ENCODE results near the gene HSD17B8. TPM values are rescaled to one million over a fixed set of nuclear protein-coding genes. Genes with fewer than 3 reads are reported as not detected.
A peak's percentile ranks its signal among the peaks of the same experiment; 100 is the strongest.

The HSD17B8 gene
- total and polyA plus RNA-seq, 8 donors, result 8.0 to 29.9 (median 21.5) TPM; not detected in 1

DNA sequence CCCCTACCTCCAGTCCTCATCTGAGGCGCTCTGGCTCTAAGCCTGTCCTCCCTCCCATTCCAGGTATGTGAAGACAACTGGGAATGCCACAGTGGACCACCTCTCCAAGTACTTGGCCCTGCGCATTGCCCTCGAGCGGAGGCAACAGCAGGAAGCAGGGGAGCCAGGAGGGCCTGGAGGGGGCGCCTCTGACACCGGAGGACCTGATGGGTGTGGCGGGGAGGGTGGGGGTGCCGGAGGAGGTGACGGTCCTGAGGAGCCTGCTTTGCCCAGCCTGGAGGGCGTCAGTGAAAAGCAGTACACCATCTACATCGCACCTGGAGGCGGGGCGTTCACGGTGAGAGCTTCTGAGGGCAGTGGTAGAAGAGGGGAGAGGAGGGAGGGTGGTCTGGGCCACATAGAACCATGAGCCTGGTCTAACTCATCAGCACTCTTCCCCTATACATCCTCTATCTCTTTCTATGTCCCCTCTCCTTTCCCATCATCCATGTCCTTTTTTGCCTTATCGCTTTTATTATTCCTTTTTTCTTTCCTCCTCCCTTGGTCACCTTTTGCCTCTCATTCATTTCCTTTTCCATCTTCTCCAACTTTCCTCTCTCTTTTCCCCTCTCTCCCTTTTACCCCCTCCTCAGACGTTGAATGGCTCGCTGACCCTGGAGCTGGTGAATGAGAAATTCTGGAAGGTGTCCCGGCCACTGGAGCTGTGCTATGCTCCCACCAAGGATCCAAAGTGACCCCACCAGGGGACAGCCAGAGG lies 7.4 kb downstream of the HSD17B8 start:
- Histone ChIP-seq H3K4me1 (peaks cover 24 to 52% (median 38%) of the 10 kb centered on the region in 4 donors), H3K9me3 (no peaks in the 10 kb centered on the region), H3K27me3 (peaks cover 0 to 13% (median 10%) of the 10 kb centered on the region in 3 donors), H3K4me3 (no peak overlapping the region), H3K36me3 (peaks cover 0 to 32% (median 28%) of the 10 kb centered on the region in 4 donors), H3K27ac (no peak overlapping the region)
- TF ChIP-seq POLR2AphosphoS5 (IDR thresholded peaks at IDR 0.05) (no peak), EP300 (IDR thresholded peaks at IDR 0.05) (no peak), POLR2A (IDR thresholded peaks at IDR 0.05) (no peak)
- TF ChIP-seq, protein P1, sequence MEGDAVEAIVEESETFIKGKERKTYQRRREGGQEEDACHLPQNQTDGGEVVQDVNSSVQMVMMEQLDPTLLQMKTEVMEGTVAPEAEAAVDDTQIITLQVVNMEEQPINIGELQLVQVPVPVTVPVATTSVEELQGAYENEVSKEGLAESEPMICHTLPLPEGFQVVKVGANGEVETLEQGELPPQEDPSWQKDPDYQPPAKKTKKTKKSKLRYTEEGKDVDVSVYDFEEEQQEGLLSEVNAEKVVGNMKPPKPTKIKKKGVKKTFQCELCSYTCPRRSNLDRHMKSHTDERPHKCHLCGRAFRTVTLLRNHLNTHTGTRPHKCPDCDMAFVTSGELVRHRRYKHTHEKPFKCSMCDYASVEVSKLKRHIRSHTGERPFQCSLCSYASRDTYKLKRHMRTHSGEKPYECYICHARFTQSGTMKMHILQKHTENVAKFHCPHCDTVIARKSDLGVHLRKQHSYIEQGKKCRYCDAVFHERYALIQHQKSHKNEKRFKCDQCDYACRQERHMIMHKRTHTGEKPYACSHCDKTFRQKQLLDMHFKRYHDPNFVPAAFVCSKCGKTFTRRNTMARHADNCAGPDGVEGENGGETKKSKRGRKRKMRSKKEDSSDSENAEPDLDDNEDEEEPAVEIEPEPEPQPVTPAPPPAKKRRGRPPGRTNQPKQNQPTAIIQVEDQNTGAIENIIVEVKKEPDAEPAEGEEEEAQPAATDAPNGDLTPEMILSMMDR (IDR thresholded peaks at IDR 0.05), result no peak
- 83 to 90% (median 84%) methylated on average over 17 to 18 of the region's 18 CpGs for WGBS, 5 donors
- intact Hi-C loops (cut with DNase I; ENCODE audit: low total_unique reads), result no loop called here
- DNase-seq, result peak in 1 of 2 donors; percentile 3

DNA sequence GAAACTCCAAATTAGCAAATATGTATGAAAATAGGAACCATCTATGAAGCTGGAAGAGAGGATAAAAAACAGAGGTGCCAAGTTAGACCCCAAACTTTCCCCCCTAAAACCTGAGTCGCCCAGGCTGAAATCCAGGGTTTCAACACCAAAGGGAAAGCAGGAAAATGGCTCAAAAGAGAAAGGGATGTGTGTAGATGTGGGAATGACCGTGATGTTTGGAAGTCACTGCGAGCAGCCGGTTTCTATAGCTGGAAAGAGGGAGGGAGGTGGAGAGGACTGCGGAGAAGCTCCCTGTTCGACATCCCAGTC lies 8.4 kb downstream of the HSD17B8 start:
- Histone ChIP-seq H3K9me3 (no peaks in the 10 kb centered on the region), H3K27ac (peak overlapping the region in 1 of 5 donors; percentile 46), H3K4me3 (peak overlapping the region; percentile 38 to 51 (median 45)), H3K27me3 (peaks cover 0 to 13% (median 10%) of the 10 kb centered on the region in 3 donors), H3K4me1 (peaks cover 17 to 42% (median 29%) of the 10 kb centered on the region in 4 donors), H3K36me3 (peaks cover 0 to 32% (median 28%) of the 10 kb centered on the region in 4 donors)
- WGBS, 5 donors, result 4 to 8% (median 6%) methylated on average over 6 of the region's 6 CpGs
- DNase-seq, result no peak
- TF ChIP-seq, protein P1 (IDR thresholded peaks at IDR 0.05), result no peak
- TF ChIP-seq POLR2AphosphoS5 (IDR thresholded peaks at IDR 0.05) (no peak), EP300 (IDR thresholded peaks at IDR 0.05) (no peak), POLR2A (IDR thresholded peaks at IDR 0.05) (no peak)
- intact Hi-C loops (cut with DNase I; ENCODE audit: low total_unique reads), result no loop called here

DNA sequence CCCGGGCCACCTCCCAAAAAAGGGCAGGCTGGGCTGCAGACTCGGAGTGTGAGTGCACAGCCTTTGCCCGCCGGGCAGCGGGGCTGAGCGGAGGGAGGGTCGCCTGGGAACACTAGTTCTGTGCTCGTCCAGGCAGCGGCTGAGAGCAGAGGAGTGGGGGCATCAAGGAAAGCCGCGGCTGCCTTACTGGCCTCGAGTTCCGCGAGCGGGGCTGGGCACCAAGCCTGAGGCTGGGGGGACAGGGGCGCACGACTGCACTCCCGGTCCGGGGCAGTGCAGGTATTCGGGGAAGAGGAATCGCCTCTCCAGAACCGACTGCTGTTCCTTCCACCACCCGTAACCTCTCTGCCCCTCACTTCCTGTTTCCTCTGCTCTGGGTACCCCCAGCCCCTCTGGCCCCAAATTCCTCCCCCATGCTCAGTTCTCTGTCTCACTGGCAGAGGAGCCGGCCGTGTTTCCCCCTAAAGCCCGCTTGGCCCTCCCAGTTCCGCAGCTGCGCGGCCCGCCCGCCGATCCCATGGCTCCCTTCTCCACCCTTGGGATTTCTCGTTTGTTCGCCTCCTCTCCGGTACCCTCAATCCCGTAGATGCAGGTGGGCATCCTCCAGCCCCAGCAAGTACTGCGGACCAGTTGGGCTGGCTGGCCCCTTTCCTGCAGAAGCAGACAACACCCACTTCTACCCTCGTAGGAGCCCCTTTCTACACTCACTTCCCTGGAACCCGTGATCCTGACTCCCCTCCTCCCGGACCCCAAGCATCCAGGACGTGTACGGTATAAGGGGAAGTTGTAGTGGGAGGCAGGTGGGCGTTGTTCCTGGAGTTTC lies 8.9 kb downstream of the HSD17B8 start:
- intact Hi-C loops (cut with DNase I; ENCODE audit: low total_unique reads), result no loop called here
- TF ChIP-seq POLR2A (IDR thresholded peaks at IDR 0.05) (no peak), POLR2AphosphoS5 (IDR thresholded peaks at IDR 0.05) (no peak), EP300 (IDR thresholded peaks at IDR 0.05) (no peak)
- TF ChIP-seq, protein P1 (IDR thresholded peaks at IDR 0.05), result no peak
- Histone ChIP-seq H3K36me3 (peaks cover 0 to 32% (median 28%) of the 10 kb centered on the region in 4 donors), H3K27me3 (peaks cover 0 to 13% (median 10%) of the 10 kb centered on the region in 3 donors), H3K27ac (peak overlapping the region in 2 of 5 donors; percentile 14 to 46), H3K4me1 (peaks cover 17 to 42% (median 29%) of the 10 kb centered on the region in 4 donors), H3K4me3 (peak overlapping the region; percentile 38 to 51 (median 45)), H3K9me3 (no peaks in the 10 kb centered on the region)
- peak in 1 of 2 donors; percentile 66 for DNase-seq
- 1 to 2% (median 1%) methylated on average over 34 to 43 of the region's 43 CpGs for WGBS, 5 donors

DNA sequence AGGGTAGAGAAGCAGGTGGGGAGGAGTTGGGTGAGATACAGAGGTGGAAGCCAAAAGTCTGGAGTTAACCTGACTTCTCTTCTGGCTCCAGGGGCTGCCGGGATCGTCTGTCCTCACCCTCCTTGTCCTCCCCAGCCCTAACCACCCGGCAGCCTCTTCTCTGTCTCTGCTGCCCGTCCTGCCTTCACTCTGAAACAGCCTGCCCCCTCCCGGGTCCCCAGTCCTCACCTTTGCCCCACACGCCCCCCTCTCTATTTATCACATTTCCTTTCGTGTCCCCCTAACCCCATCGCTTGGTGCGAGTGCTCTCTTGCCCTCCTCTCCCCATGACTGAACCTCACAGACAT lies 9.5 kb downstream of the HSD17B8 start:
- no peak for DNase-seq
- Histone ChIP-seq H3K9me3 (no peaks in the 10 kb centered on the region), H3K4me1 (peaks cover 16 to 38% (median 26%) of the 10 kb centered on the region in 4 donors), H3K4me3 (peak overlapping the region; percentile 38 to 51 (median 45)), H3K27me3 (peaks cover 0 to 13% (median 10%) of the 10 kb centered on the region in 3 donors), H3K36me3 (peaks cover 0 to 32% (median 28%) of the 10 kb centered on the region in 4 donors), H3K27ac (peak overlapping the region in 1 of 5 donors; percentile 46)
- TF ChIP-seq POLR2A (IDR thresholded peaks at IDR 0.05) (no peak), POLR2AphosphoS5 (IDR thresholded peaks at IDR 0.05) (no peak), EP300 (IDR thresholded peaks at IDR 0.05) (no peak)
- TF ChIP-seq, protein P1 (IDR thresholded peaks at IDR 0.05), result no peak
- intact Hi-C loops (cut with DNase I; ENCODE audit: low total_unique reads), result no loop called here
- WGBS, 5 donors, result 14 to 25% (median 18%) methylated on average over 9 of the region's 9 CpGs
